OCI-LY3 (cell line): ENCODE results near the gene TSR1.

Experiments used
- H2AFZ ChIP-seq: fragments of 200-600, 300-600 bp; shearing (Covaris generic); 2 replicates; pipeline ENCODE4 v1.6.0; 2014; ENCODE audit warnings: antibody characterized with exemption, low read depth, low read length
- H3K27ac ChIP-seq: fragments of 200-600, 300-600 bp; sonication (generic); 2 replicates; pipeline ENCODE4 v1.5.1; 2014; ENCODE audit warnings: mild to moderate bottlenecking, low read length, moderate library complexity, mixed read lengths
- H3K27me3 ChIP-seq: fragments of 200-600, 300-600 bp; sonication (generic); 2 replicates; pipeline ENCODE4 v1.6.1; 2014; ENCODE audit warnings: low read depth, low read length, mixed read lengths
- H3K36me3 ChIP-seq: fragments of 200-600, 300-600 bp; sonication (generic); replicated peaks from 2 replicates; pipeline ENCODE3; 2014; ENCODE audit warnings: low read depth, low read length, mixed read lengths
- H3K4me1 ChIP-seq: fragments of 300-600, 200-600 bp; sonication (generic); 2 replicates; pipeline ENCODE4 v1.6.1; 2014; ENCODE audit warnings: low read length, mixed read lengths
- H3K4me2 ChIP-seq: fragments of 200-600, 300-600 bp; sonication (generic); 2 replicates; pipeline ENCODE4 v1.6.1; 2014; ENCODE audit warnings: low read length, mixed read lengths
- H3K4me3 ChIP-seq: fragments of 300-600, 200-600 bp; sonication (generic); 2 replicates; pipeline ENCODE4 v1.5.1; 2014; ENCODE audit warnings: antibody characterized with exemption, mild to moderate bottlenecking, low read length, moderate library complexity
- H3K79me2 ChIP-seq: fragments of 300-600, 200-600 bp; shearing (Covaris generic); 2 replicates; pipeline ENCODE4 v1.6.1; 2014; ENCODE audit warnings: mild to moderate bottlenecking, low read length, mixed read lengths
- H3K9ac ChIP-seq: fragments of 300-600, 200-600 bp; shearing (Covaris generic); 2 replicates; pipeline ENCODE4 v1.6.0; 2014; ENCODE audit warnings: mild to moderate bottlenecking, low read length, moderate library complexity
- H3K9me3 ChIP-seq: fragments of 200-600, 300-600 bp; shearing (Covaris generic); 2 replicates; pipeline ENCODE4 v1.6.1; 2014; ENCODE audit warnings: low read length, mixed read lengths; ENCODE audit not compliant: insufficient read depth
- H4K20me1 ChIP-seq: fragments of 200-600, 300-600 bp; sonication (generic); 2 replicates; pipeline ENCODE4 v1.6.1; 2016; ENCODE audit warnings: low read length, mixed read lengths; ENCODE audit not compliant: insufficient read depth
- CTCF ChIP-seq: fragments of 200-600, 300-600 bp; sonication (generic); IDR thresholded peaks from 2 replicates; pipeline ENCODE4 v1.5.1; 2014; ENCODE audit warnings: antibody characterized with exemption, low read length, low read depth
- EZH2phosphoT487 ChIP-seq: fragments of 200-600 bp; shearing (Covaris generic); IDR thresholded peaks from 2 replicates; pipeline ENCODE4 v1.6.1; 2018; ENCODE audit warnings: antibody characterized with exemption, mixed run types, low read depth

TSR1 gene

GRCh38 chr17:2302778-2303203 is 33.5 kb downstream of the TSR1 start:
- Histone ChIP-seq H3K9me3 (no peaks in the 10 kb centered on the region), H4K20me1 (no peaks in the 10 kb centered on the region), H3K4me3 (peak overlapping the region; percentile 98), H3K9ac (peak overlapping the region; percentile 85), H3K4me1 (peaks cover 4% of the 10 kb centered on the region; the same call in 1 of the 2 replicates), H2AFZ (peak overlapping the region; percentile 63; the same call in 1 of the 2 replicates), H3K27me3 (no peaks in the 10 kb centered on the region), H3K4me2 (peak overlapping the region; percentile 96), H3K36me3 (no peaks in the 10 kb centered on the region), H3K79me2 (peaks cover 9% of the 10 kb centered on the region), H3K27ac (peak overlapping the region; percentile 53; the same call in 1 of the 2 replicates)
- no peak for TF ChIP-seq CTCF

- no peaks in the 10 kb centered on the region for H3K9me3 ChIP-seq
- no peaks in the 10 kb centered on the region for H3K36me3 ChIP-seq
- H2AFZ ChIP-seq, result no peak overlapping the region
- peaks cover 9% of the 10 kb centered on the region for H3K79me2 ChIP-seq
- no peak overlapping the region for H3K4me2 ChIP-seq
- H3K4me3 ChIP-seq, result no peak overlapping the region
- peaks cover 4% of the 10 kb centered on the region; the same call in 1 of the 2 replicates for H3K4me1 ChIP-seq
- H3K9ac ChIP-seq, result no peak overlapping the region
- H4K20me1 ChIP-seq, result no peaks in the 10 kb centered on the region
- H3K27ac ChIP-seq, result no peak overlapping the region
- TF ChIP-seq EZH2phosphoT487, result no peak
- TF ChIP-seq CTCF, result no peak
- H3K27me3 ChIP-seq, result no peaks in the 10 kb centered on the region
Observed at GRCh38 chr17:2299756-2300155, 36.5 kb downstream of the TSR1 start.

DNA sequence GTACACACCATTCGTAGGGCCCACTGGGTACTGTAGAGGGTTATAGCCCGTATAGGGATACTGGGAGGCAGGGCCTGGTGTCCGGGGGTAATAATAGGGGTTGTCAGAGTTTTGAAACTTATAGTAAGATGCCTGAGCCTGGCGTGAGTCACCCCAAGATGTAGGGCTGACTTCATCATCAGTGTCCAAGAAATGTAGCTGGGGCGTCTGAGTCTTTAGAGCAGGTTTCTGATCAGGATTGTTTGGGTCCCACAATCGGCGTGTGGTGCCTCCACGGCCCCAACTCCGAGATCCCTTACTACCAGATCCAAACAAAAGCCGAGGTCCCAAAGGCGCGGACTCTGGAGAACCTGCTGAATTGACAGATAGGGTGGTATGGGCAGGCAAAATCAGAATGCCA is 37.1 kb downstream of the TSR1 start:
- no peak overlapping the region for H3K4me3 ChIP-seq
- no peak for TF ChIP-seq CTCF
- TF ChIP-seq EZH2phosphoT487, result no peak
- no peaks in the 10 kb centered on the region for H3K9me3 ChIP-seq
- peaks cover 4% of the 10 kb centered on the region; the same call in 1 of the 2 replicates for H3K4me1 ChIP-seq
- H3K4me2 ChIP-seq, result no peak overlapping the region
- no peaks in the 10 kb centered on the region for H3K36me3 ChIP-seq
- no peak overlapping the region for H3K9ac ChIP-seq
- no peaks in the 10 kb centered on the region for H3K27me3 ChIP-seq
- no peak overlapping the region for H2AFZ ChIP-seq
- no peaks in the 10 kb centered on the region for H4K20me1 ChIP-seq
- peaks cover 9% of the 10 kb centered on the region for H3K79me2 ChIP-seq
- no peak overlapping the region for H3K27ac ChIP-seq

DNA sequence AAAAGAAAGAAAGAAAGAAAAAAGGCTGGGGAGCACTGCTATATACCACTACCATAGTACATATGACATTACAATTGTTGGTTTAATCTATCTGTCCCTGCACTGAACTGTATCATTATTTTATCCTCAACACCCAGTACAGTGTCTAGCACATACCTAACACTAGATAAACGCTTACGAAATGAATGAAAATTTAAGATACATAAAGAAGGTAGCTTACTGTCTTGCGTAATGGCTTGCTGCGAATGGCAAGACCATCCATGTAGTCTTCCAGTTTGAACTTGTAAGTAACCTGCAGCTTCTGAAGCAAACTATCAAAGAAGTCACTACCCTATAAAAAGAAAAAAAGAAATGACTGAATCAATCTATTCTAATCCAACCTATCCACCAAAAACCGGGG is 39.2 kb downstream of the TSR1 start:
- Histone ChIP-seq H3K9ac (no peak overlapping the region), H3K9me3 (no peaks in the 10 kb centered on the region), H2AFZ (no peak overlapping the region), H4K20me1 (no peaks in the 10 kb centered on the region), H3K4me3 (no peak overlapping the region), H3K27ac (no peak overlapping the region), H3K4me2 (no peak overlapping the region), H3K4me1 (no peaks in the 10 kb centered on the region), H3K27me3 (no peaks in the 10 kb centered on the region), H3K79me2 (no peaks in the 10 kb centered on the region), H3K36me3 (no peaks in the 10 kb centered on the region)
- no peak for TF ChIP-seq EZH2phosphoT487
- no peak for TF ChIP-seq CTCF
